HG03520 (cell line): ENCODE measurements around the gene BROX.
"Not testable (repeated sequence)": the region's sequence is repeated elsewhere in the genome, so short reads cannot be mapped to it uniquely, and the experiment has no call there.

Experiments
- ATAC-seq: cut with Tn5 transposase; IDR thresholded peaks from one replicate; pipeline ENCODE4 v1.9.1; 2021; ENCODE audit warnings: mild to moderate bottlenecking, moderate library complexity; ENCODE audit not compliant: unreplicated experiment

The BROX gene

DNA sequence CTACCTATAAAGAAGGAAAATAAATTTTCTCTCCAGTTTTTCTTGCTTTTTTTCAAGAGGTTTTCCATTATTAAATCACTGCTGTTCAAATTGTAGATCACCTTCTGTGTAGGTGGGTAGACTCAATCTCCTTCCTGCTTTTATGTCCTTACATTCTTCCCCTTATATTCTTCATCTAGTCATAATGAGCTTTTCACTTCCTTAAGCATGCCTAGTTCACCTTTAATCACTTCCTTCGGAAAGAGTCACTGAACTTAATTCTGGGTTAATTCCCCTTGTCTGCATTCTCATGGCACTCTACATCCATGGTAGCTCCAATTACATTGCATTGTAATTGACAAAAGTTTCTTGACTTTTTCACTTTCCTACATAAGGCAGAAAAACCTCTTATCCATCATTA, 18.5 kb downstream of the BROX start:
- ATAC-seq, result no peak

DNA sequence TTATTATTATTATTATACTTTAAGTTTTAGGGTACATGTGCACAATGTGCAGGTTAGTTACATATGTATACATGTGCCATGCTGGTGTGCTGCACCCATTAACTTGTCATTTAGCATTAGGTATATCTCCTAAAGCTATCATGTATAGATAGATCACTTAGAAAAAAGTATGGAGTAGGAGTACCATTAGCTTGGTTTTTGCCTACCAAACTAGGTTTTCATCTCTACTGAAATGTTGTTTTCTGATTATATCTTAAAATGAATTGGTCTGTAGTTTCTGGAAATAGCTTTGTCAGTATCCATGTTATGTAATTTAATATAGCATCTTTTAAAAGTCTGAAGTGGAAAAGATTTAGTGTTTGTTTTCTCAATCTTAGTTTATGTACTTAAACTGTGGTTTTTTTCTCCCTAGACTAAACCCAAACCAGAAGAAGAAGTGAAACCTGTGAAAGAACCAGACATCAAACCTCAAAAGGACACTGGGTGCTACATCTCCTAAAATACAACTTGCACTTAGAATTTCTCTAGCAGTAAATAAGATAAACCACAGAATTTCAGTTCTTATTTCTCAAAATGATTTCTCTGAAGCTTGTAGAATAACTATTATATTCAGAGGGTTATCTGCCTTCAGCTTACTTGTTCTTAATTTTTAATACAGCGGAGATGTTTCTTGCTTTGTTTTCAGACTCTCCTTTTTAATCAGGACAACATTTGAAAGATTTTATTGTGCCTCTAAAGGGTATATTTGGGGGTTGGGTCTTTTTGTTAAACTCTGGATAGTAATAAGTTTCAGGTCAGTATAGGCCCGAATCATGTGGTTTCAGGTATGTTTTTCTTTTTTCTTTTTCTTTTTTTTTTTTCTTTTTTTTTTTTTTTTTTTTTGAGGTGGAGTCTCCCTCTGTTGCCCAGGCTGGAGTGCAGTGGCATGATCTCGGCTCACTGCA, 20.1 kb downstream of the BROX start:
- ATAC-seq, result peak; percentile 98

DNA sequence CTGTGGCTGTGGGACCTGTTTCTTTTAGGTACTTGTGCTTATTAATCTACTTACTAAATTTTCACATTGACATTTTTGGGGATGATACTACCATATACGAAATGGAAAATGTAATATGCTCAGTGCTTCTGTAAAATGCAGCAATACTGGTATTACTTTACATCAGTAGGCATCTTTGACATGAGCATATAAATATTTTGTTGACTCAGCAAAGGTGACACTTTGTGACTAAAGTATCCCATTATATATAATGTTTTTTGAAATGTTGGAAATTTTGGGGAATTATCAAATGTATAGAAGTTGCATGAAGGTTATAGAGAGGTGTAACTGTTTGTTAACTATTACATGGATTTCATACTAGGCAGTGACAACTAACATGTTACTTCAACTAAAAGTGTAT, 22.4 kb downstream of the BROX start:
- no peak for ATAC-seq

DNA sequence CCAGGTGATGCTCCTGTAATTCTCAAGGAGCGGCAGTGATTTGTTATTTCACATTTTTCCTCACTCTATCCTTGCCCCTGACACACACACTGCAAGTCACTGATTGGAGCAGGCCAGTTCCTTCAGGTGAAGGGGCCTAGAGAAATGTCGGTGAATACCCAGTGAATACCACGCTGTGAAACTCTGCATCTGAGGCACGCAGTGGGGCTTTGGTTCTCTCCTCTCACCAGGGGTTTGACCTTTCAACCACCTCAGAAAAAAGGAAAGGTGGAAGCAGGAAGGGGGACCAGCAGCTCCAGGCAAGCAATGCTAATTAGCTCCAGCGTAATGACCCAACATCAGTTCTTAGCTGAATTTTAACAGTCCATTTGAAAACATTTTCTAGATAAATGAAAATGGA, 24.1 kb downstream of the BROX start:
- ATAC-seq, result no peak

DNA sequence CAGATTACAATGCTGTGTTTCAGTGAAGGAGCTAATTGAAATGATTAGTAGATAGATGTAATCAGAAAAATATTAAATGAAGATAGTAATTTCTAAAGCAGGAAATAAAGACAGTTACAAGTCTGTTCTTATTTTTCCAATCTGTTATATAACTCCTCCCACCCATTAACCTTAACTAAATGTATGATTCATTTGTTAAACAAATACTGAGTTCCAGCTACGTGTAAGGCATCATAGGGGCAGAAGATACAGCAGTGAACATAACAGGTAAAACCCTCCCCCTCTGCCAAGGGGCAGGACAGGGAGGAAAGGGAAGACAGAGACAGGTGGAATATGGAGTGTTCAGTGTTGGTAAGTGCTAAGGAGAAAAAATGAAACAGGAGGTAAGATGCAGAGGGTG, 24.6 kb downstream of the BROX start, which contains the start of gene FAM177B:
TSS of gene FAM177B (plus strand) at position 231 of the 400 bp plus-strand sequence. CDS start 9,344 bp downstream, outside the sequence.
- ATAC-seq, result no peak

DNA sequence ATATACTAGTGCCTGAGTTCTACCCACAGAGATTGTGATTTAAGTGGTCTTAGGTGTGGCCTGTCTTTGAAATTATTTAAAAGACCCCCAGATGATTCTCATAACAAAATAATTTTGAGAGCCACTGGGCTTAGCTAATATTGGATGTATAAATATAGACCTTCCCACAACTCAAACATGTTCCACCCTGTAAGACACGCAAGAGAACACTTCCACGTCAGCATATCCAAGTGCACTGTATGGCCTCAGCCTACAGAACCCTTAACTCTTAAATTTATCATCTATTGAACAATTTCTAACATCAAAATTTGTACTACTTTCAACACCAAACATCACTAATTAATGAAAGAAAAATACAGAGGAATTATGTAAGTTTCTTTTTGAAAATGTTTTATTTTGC, 27.1 kb downstream of the BROX start:
- no peak for ATAC-seq

DNA sequence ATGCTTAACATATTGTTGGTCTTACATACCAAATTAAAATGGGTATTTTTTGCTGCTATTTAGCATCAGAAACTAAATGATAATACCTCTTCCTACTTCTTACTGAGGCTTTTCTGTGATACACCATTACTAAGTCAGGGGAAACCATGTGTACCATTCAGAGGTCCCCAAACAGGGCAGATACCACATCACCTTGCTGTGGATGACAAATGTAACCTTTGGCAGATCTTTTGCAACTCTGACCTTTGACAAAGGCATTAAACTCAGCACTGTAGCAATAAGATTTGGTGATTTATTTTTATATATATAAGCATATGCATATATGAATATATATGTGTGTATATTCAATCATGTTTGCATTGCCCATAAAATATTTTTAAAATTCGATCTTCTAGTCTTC, 27.6 kb downstream of the BROX start:
- ATAC-seq, result no peak

DNA sequence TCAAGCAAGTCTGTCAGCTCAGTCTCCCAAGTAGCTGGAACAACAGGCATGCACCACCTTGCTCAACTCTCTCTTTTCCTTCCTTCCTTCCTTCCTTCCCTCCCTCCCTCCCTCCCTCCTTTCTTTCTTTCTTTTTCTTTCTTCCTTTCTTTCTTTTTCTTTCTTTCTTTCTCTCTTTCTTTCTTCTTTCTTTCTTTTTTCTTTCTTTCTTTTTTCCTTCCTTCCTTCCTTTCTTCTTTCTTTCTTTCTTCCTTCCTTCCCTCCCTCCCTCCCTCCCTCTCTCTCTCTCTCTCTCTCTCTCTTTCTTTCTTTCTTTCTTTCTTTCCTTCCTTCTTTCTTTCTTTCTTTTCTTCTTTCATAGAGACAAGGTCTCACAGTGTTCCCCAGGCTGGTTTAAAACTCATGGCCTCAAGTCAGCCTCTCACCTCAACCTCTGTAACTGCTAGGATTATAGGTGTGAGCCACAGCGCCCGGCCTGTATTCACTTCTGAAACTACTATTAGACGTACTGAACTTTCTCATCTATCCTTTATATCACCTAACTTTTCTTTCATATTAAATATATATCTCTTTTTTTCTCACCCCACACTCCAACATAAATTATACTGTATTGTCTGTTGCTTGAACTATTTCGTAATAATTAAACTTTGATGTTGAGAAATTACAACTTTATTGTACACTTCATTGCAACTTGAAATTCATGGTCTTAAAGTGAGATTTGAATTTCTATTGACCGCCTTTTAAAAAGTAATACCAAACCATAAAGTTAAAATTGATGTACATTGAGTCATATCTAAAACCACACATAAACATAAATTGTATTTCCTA, 29.5 kb downstream of the BROX start:
- ATAC-seq, result not testable (repeated sequence)

DNA sequence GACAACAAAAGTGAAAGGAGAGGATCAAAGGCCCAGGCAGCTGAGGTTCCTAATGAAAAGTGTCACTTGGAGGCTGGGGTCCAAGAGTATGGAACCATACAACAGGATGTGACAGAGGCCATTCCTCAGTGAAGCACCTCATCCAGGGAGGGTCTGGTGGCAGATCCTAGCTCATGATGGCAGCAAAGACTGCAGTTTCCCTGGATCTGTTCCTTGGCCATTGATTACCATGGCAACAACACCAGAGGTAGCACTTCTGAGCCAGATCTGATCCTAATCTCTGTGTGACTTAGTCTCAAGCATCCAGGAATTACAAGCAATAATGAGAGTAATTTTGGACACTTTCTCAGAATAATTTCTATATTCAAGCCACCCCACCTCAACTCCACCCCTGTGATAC, 37.6 kb downstream of the BROX start:
- ATAC-seq, result no peak

DNA sequence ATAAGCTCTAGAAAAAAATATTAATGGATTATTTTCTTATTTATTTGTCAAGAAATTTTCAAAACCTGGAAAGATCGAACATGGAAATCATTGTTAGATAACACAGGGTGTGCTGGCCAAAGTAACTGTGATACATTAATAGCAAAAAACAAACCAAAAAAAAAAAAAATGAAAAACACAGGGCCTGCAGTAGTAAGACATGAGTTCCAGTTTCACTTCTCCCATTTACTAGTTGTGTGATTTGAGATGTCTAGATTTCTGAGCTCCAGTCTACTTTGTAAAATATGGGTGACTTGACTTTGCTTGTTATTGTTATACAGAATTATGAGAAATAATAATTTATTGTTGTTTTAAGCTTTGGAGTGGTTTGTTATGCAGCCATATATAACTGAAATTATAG, 38.3 kb downstream of the BROX start:
- ATAC-seq, result peak; percentile 80

DNA sequence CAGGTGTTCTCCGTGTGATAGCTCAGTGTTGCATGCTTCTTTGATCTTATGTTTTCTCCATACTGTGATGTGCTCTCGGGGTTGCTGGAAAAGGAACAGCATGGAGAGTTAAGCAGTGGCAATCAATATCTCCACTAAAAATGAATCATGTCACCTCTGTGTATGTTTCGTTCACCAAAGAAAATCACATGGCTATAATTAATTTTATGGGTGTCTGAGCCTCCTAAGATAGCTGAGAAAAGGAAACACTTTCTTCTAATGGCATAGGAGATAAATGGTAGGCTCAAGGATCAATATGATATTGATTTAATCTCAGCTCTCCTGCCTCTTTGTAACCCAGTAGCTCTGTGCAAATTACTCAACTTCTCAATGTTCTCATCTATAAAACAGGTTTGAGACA, 38.9 kb downstream of the BROX start:
- ATAC-seq, result no peak

DNA sequence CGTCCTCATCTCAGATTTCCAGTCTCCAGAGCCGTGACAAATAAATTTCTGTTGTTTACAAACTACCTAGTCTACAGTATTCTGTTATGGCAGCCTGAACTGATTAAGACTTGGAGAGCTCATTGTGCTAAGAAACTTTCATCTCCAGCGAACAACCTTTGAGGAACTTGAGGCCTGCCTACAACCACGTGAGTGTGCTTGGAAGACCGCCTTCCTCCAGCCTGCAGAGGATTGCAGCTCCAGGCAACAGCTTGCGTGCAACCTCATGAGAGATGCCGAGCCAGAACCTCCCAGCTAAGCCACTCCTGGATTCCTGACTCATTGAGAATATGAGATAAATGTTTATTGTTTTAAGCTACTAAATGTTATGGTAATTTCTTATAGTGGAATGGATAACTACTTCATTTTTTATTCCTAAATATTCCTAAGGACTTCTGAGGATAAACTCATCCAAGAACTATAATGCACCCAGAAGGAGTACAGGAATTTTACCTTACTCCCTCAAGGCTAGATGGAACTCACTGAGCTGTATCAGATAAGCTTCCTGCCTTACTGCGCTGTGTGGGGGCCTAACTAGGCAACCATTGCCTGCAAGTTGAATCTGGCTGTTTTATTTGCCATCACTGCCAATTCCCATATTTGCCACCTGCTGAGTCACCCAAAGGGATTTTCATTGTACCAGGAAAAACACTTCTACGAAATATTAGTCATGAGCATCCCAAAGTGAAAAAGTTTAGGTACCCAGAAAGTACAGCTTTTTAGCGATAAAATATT, 42.2 kb downstream of the BROX start:
- no peak for ATAC-seq

DNA sequence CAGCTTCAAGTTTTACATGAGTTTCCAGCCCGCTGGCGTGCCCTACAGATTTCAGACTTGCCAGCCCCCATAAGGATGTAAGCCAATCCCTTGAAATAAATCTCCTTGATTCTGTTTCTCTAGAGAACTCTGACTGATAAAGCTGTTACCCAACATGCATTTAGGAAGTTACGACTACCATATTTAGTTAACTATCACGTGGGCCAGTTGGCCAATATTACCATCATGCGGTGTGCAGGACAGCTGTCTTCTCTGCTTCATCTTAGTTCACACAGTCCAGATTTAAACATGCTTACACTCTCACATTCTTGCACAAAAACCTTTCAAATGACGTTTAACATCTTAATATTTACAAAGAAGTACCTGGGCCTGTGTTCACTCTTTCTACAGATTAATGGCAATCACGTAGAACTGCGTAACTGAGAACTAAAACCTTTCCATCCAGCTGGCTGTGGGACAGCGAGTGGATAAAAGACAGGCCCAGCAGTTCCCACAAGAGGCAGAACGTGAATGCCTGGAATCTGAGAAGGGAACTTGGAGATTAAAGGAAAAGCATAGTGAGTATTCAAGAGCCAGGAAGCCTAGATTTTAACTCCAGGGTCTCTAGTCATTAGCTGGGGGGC, 45.4 kb downstream of the BROX start:
- ATAC-seq, result no peak

DNA sequence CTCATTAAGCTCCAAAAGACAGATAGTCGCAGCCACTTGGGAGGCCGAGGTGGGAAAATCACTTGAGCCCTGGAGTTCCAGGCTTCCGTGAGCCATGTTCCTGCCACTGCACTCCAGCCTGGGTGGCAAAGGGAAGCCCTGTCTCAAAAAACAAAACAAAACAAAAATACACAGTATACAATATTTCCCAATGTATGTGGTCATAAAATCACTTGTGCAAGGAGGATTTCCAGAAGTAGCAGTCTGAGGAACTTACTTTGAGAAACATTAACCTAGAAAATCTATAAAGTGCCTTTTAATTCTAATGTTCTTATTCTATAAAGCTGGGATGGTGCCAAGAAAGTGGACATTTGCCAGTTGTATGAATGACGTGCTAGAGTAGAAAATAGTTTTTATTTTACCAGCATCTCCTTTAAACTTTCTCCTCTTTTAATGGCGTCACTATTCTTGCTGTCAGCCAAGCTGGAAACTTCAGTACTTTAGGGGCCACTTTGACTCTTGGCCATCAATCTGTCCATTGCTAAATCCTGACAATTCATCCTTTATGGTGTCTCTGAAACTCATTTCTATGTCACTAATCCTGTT, 47.2 kb downstream of the BROX start:
- ATAC-seq, result no peak

DNA sequence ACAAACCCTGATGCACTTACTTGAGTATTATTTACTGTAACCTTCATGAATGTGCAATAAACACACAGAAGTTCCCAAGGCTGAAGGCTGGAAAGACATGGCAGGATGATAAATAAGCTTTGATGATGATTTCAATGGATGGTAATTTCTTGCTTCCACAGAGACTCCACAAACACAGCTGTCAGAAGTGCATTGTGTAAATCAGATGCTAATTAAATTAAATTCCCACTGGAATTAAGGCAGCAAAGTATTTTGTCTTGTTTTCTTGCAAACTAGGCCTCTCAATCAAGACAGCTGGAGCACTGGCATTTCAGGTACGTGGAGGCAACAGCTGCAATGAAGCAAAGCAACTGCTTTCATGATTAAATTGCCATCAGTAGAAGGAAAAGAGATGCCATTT, 48.7 kb downstream of the BROX start:
- no peak for ATAC-seq

DNA sequence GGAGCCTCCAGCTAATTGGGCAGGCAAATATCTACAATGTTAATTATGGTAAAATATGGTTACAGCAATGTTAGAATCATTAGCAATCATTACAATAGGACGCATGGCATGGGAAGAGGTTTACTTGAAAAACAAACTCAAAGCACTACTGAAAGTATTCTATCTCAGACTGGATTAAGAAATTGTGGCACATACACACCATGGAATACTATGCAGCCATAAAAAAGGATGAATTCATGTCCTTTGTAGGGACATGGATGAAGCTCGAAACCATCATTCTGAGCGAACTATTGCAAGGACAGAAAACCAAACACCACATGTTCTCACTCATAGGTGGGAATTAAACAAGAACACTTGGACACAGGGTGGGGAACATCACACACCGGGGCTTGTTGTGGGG, 49.8 kb downstream of the BROX start:
- not testable (repeated sequence) for ATAC-seq

DNA sequence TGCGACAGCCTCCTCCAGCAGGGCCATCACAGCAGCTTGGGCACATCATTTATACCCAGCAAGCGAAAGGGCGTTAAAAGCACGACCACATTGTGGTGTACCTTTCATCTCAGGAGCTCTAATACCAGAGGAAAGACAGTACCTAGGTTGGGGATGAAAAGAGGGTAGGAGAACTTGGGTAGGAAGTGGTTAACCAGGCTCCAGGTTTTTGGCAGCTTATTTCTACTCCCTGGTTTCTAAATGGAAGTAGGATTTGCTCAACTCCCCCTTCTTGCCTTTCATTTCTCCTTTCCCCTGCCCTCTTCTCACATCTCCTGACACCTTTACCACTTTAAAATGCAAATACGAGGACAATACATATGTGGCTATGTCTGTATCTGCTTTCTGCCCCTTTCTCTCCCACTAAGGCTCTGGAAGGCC, 54.8 kb downstream of the BROX start:
- ATAC-seq, result no peak

DNA sequence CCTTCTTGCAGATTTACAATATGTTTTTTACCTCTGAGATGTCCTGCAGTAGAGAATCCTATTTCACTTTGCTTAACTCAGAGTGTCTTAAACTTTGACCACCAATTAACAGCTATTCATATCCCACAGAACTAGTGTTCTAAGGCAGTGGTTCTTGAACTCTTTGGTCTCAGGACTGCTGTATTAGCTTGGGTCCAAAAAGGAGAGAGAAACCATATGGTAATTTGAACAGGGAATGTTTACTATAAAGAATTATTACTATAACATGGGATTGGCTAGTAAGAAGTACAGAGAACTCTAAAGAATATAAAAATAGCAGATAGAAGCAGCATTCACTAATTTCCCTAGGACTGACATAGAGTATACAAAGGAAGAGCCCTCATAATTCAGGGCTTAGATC, 56.2 kb downstream of the BROX start:
- no peak for ATAC-seq

DNA sequence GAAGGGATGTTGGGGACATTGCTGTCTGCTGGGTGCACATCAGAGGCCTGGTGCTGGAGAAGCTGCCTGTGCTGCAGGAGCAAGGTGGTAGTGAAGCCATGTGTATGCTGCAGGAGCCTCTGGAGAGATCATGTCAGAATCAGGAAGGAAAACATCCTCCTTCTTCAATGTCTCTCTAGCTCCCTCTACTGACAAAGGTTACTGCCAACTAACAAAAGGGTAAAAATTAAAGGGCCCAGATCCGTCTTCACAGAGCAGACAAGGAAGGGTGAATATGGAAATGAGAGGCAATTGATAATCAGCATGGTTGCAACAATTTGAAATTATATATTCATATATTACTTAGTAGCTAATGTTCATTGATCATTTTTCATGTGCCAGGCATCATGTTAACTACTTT, 56.8 kb downstream of the BROX start:
- ATAC-seq, result no peak

DNA sequence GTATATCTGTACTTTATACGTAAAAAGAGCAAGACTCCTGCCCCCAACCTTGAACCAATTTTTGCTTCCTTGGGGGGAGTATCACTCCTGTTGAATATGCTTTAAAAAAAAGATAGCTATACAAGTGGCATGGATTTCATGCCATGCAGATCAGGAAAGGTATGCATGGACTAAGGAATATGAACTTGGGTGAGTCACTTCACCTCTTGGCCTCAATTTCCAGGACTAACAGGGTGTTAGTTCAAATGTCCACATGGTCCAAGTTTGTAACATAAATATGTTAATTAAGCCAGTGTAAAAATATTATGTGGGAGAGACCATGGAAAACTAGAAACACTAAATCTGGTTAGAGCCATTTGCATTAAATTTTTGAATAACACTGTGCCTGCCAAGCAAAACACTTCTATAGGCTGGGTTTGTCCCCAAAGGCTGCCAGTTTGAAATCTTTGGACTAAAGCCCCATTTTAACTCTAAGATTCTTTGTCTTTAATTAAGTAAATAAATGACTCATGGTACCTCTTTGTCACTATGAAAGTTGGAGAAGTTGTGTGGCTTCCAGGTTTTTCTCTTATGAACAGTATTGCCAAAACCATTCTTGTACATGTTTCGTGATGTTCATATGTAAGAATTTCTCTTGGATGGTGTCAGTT, 57.7 kb downstream of the BROX start:
- no peak for ATAC-seq
